AG04449 (cell line): ENCODE measurements around the gene SLC8A2.
"Not testable (repeated sequence)": the region's sequence is repeated elsewhere in the genome, so short reads cannot be mapped to it uniquely, and the experiment has no call there.

Source experiments
- CTCF ChIA-PET: fragments of 350-600 bp; formaldehyde crosslinking; extraction: SDS; loops from one replicate; lab custom pipeline; 2021; ENCODE audit warnings: antibody characterized with exemption; lab: Yijun Ruan, JAX
- POLR2A ChIA-PET: fragments of 400-600, 350-600 bp; formaldehyde crosslinking; extraction: SDS; loops from one replicate; lab custom pipeline; 2020; ENCODE audit warnings: antibody characterized with exemption, inconsistent platforms; lab: Yijun Ruan, JAX
- DNase-seq: peaks from one replicate; pipeline ENCODE4 v3.0.0-alpha.2; 2010; ENCODE audit warnings: low read depth, low spot score
- H3K4me3 ChIP-seq: 2 replicates; pipeline ENCODE4 v1.5.1; 2011; ENCODE audit warnings: low read depth, mild to moderate bottlenecking, control low read depth, low read length
- TF ChIP-seq, protein P1 (sequence below): IDR thresholded peaks from one replicate; pipeline ENCODE4 v1.5.1; 2011; ENCODE audit warnings: mild to moderate bottlenecking, moderate library complexity, low read length, control low read depth, inconsistent platforms; ENCODE audit not compliant: insufficient read depth; ENCODE audit errors: missing control alignments

SLC8A2 gene

DNA sequence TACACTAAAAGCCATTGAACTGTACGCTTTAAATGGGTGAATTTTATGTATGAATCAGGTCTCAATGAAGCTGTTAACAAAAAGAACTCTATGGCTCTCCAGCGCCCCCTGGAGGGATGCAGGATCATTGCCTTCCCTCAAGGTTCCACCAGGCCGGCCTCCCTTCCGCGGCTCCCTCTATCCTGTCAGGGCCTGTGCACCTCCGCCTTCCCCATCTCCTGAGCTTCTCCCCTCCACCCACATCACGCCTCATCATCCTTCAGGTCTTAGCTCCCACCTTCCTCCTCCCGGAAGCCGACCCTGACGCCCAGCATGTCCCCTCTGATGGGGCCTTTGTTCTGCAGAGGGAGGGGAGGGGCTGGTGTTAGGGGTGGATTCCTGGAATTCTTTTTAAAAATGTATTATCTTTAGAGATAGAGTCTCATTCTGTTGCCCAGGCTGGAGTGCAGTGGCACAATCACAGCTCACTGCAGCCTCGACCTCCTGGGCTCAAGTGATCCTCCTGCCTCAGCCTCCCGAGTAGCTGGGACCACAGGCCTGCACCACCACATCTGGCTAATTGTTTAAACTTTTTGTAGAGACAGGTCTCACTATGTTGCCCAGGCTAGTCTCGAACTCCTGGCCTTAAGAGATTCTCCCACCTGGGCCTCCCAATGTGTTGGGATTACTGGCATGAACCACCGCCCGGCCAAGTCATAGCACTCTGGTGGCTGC, 80.0 kb downstream of the SLC8A2 start:
- DNase-seq = no peak
- CTCF ChIA-PET = interaction anchor here (0.6 to 8.7 kb wide), 38 partner anchors 8 to 332 kb away, joined by 3 to 284 read pairs (median 7); partner anchors contain the start of genes C5AR1 and DHX34
- TF ChIP-seq, protein P1, sequence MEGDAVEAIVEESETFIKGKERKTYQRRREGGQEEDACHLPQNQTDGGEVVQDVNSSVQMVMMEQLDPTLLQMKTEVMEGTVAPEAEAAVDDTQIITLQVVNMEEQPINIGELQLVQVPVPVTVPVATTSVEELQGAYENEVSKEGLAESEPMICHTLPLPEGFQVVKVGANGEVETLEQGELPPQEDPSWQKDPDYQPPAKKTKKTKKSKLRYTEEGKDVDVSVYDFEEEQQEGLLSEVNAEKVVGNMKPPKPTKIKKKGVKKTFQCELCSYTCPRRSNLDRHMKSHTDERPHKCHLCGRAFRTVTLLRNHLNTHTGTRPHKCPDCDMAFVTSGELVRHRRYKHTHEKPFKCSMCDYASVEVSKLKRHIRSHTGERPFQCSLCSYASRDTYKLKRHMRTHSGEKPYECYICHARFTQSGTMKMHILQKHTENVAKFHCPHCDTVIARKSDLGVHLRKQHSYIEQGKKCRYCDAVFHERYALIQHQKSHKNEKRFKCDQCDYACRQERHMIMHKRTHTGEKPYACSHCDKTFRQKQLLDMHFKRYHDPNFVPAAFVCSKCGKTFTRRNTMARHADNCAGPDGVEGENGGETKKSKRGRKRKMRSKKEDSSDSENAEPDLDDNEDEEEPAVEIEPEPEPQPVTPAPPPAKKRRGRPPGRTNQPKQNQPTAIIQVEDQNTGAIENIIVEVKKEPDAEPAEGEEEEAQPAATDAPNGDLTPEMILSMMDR = peak; percentile 86
- POLR2A ChIA-PET = no interaction called here
- no peak overlapping the region for H3K4me3 ChIP-seq

DNA sequence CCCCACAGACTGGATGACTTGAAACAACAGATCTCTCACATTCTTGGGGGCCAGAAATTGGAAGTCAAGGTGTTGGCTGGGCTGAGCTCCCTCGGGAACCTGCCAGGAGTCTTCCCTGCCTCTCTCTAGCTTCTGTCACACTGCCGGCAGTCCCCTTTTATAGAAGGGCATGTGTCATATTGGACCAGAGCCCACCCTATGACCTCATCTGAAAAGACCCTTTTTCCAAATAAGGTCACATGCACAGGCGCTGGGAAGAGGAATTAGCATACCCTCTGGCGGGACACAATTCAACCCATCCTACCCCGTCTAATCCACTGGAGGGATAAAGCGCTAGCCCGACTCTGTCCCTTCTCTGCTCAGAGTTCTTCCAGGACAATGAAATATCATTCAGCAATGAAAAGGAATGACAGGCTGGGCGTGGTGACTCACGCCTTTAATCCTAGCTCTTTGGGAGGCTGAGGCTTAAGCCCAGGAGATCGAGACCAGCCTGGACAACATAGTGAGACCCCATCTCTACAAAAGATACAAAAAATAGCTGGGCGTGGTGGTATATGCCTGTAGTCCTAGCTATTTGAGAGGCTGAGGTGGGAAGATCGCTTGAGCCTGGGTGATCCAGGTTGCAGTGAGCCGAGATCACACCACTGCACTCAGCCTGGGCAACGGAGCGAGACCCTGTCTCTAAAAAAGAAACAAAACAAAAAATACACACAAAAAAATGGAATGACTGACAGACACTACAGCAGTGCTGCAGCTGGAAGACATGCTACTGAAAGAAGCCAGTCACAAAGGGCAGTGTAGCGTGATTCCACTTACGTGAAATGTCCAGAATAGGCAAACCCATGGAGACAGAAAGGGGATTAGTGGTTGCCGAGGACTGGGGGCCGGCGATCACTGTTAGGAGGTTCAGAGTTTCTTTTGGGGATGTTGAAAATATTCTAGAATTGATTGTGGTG, 80.9 kb downstream of the SLC8A2 start:
- POLR2A ChIA-PET = no interaction called here
- DNase-seq = no peak
- H3K4me3 ChIP-seq = no peak overlapping the region

DNA sequence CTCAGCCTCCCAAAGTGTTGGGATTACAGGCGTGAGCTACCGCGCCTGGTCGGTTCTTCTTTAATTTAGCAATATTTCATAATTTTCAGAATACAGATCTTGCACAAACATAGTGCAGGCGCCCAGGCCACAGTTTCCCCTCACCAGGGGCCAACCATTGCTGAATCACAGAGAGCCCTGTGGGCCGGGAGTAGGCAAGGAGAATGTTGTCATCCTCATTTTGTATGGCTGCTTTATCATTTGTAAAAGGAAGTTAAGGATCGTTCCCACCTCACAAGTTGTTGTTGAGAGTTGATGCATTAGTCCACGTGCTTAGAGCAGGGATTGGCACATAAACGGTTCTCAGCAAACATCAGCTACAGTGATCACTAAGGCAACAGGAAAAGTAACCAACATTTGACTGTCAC, 82.5 kb downstream of the SLC8A2 start:
- no peak overlapping the region for H3K4me3 ChIP-seq
- ChIA-PET CTCF (interaction anchor here (1.1 to 8.7 kb wide), 4 partner anchors 12 to 179 kb away, joined by 3 to 284 read pairs (median 48); partner anchors contain the start of gene DHX34), POLR2A (interaction anchor here (0.6 kb wide), 1 partner anchor 39 kb away, joined by 3 read pairs; no protein-coding TSS in a partner anchor)
- no peak for DNase-seq
- TF ChIP-seq, protein P1 = no peak

More for the DNA sequence above, 80.9 kb downstream of the SLC8A2 start:
- CTCF ChIA-PET = interaction anchor here (0.7 to 8.7 kb wide), 35 partner anchors 8 to 318 kb away, joined by 3 to 284 read pairs (median 7); partner anchors contain the start of genes C5AR1 and DHX34
- TF ChIP-seq, protein P1 = no peak

DNA sequence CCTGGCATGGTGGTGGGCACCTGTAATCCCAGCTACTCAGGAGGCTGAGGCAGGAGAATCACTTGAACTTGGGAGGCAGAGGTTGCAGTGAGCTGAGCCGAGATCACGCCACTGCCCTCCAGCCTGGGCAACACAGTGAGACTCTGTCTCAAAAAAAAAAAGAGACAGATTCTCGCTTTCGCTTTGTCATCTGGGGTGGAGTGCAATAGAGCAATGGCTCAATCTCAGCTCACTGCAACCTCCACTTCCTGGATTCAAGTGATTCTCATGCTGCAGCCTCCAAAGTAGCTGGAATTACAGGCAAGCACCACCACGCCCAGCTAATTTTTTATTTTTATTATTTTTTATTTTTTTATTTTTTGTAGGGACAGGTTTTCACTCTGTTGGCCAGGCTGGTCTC, 83.0 kb downstream of the SLC8A2 start:
- DNase-seq, H3K4me3 ChIP-seq: not testable (repeated sequence)
- ChIA-PET CTCF (interaction anchor here (1.1 to 8.7 kb wide), 4 partner anchors 12 to 178 kb away, joined by 3 to 284 read pairs (median 48); partner anchors contain the start of gene DHX34), POLR2A (interaction anchor here (0.6 kb wide), 1 partner anchor 39 kb away, joined by 3 read pairs; no protein-coding TSS in a partner anchor)

DNA sequence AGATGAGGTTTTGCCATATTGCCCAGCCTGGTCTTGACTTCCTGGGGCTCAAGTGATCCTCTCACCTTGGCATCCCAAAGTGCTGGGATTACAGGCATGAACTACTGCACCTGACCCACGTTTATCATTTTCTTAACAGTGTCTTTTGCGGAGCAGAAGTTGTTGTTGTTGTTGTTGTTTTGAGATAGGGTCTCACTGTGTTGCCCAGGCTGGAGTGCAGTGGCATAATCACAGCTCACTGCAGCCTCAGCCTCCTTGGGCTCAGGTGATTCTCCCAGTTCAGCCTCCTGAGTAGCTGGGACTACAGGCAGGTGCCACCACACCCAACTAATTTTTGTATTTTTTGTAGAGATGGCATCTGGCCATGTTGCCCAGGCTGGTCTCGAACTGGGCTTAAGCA, 84.1 kb downstream of the SLC8A2 start:
- POLR2A ChIA-PET, DNase-seq, H3K4me3 ChIP-seq: not testable (repeated sequence)
- CTCF ChIA-PET = interaction anchor here (8.7 kb wide), 1 partner anchor 96 kb away, joined by 284 read pairs; no protein-coding TSS in a partner anchor

DNA sequence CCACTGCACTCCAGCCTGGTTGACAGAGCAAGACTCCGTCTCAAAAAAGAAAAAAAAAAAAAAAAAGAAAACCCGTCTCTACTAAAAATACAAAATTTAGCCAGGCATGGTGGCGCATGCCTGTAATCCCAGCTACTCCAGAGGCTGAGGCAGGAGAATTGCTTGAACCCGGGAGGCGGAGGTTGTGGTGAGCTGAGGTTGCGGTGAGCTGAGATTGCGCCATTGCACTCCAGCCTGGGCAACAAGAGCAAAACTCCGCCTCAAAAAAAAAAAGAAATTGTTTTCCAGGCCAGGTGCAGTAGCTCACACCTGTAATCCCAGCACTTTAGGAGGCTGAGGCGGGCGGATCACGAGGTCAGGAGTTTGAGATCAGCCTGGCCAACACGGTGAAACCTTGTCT, 85.1 kb downstream of the SLC8A2 start:
- CTCF ChIA-PET = interaction anchor here (8.7 kb wide), 1 partner anchor 95 kb away, joined by 284 read pairs; no protein-coding TSS in a partner anchor
- POLR2A ChIA-PET, DNase-seq, H3K4me3 ChIP-seq: not testable (repeated sequence)

DNA sequence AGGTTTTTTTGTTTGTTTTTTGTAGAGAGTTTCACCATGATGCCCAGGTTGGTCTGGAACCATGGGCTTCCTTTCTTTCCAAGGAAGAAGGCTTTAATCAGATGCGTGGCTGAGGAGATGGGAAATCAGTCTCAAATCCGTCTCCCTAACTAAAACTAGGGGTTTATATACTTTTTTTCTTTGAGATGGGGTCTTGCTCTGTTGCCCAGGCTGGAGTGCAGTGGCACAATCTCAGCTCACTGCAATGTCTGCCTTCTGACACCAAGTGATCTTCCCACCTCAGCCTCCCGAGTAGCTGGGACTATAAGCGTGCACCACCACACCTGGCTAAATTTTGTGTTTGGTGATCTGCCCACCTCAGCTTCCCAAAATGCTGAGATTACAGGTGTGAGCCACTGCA, 87.2 kb downstream of the SLC8A2 start:
- CTCF ChIA-PET = interaction anchor here (1.1 to 8.7 kb wide), 3 partner anchors 10 to 93 kb away, joined by 3 to 284 read pairs (median 11); partner anchors contain the start of gene DHX34
- DNase-seq, POLR2A ChIA-PET, H3K4me3 ChIP-seq: not testable (repeated sequence)

DNA sequence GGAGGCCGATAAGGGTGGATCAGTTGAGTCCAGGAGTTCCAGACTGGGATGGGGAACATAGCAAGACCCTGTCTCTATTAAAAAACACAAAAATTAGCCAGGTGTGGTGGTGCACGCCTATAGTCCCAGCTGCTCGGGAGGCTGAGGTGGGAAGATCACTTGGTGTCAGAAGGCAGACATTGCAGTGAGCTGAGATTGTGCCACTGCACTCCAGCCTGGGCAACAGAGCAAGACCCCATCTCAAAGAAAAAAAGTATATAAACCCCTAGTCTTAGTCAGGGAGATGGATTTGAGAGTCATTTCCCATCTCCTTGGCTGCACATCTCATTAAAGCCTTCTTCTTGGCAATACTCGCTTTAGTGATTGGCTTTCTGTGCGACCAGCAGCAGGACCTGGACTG, 87.8 kb downstream of the SLC8A2 start:
- H3K4me3 ChIP-seq, DNase-seq, POLR2A ChIA-PET: not testable (repeated sequence)
- CTCF ChIA-PET = interaction anchor here (1.1 to 2.3 kb wide), 2 partner anchors 8 to 35 kb away, joined by 8 to 11 read pairs; partner anchors contain the start of gene DHX34
